Fibroblast of lung (primary cell): ENCODE measurements around the gene EBF3. TPM values are rescaled to one million over a fixed set of nuclear protein-coding genes. Genes with fewer than 3 reads are reported as not detected.

Source experiments
- DNase-seq, 2 donors: peaks; one replicate each; pipeline versions ENCODE4 v3.0.0 to v3.0.0-alpha.2; 2010; ENCODE audit warnings: low read depth in 2 of 2
- H2AFZ ChIP-seq: 2 replicates; pipeline ENCODE4 v1.5.1; 2012; ENCODE audit warnings: low read length, control low read depth, inconsistent platforms
- H3K27ac ChIP-seq: 2 replicates; pipeline ENCODE4 v1.5.1; 2011; ENCODE audit warnings: low read length, control low read depth; ENCODE audit not compliant: insufficient read depth
- H3K27me3 ChIP-seq: 2 replicates; pipeline ENCODE4 v1.5.1; 2011; ENCODE audit warnings: mild to moderate bottlenecking, low read length; ENCODE audit not compliant: control insufficient read depth, insufficient read depth
- H3K36me3 ChIP-seq: 2 replicates; pipeline ENCODE4 v1.5.1; 2011; ENCODE audit warnings: low read length; ENCODE audit not compliant: control insufficient read depth, insufficient read depth
- H3K4me1 ChIP-seq: 2 replicates; pipeline ENCODE4 v1.5.1; 2011; ENCODE audit warnings: low read length; ENCODE audit not compliant: control insufficient read depth, insufficient read depth; ENCODE audit errors: extremely low read depth
- H3K4me2 ChIP-seq: 2 replicates; pipeline ENCODE4 v1.5.1; 2011; ENCODE audit warnings: low read length, control low read depth; ENCODE audit not compliant: insufficient read depth; ENCODE audit errors: extremely low read depth
- H3K4me3 ChIP-seq, 4 experiments: fragments of 200-600 bp in 1 of 4; sonication (generic) in 1 of 4; replicated peaks in 1 of 4; 2 replicates each; pipeline ENCODE4 v1.5.1; 2011 to 2016; ENCODE audit warnings: low read length in 4 of 4, low read depth in 3 of 4, mild to moderate bottlenecking in 3 of 4, control low read depth in 2 of 4, inconsistent platforms in 1 of 4, mixed read lengths in 1 of 4; ENCODE audit not compliant: insufficient read depth in 1 of 4; ENCODE audit errors: control extremely low read depth in 1 of 4
- H3K79me2 ChIP-seq: 2 replicates; pipeline ENCODE4 v1.5.1; 2012; ENCODE audit warnings: mild to moderate bottlenecking, low read length, inconsistent platforms; ENCODE audit not compliant: control insufficient read depth, insufficient read depth
- H3K9ac ChIP-seq: 2 replicates; pipeline ENCODE4 v1.5.1; 2011; ENCODE audit warnings: mild to moderate bottlenecking, low read length, control low read depth; ENCODE audit not compliant: insufficient read depth
- H3K9me3 ChIP-seq: 2 replicates; pipeline ENCODE4 v1.5.1; 2012; ENCODE audit warnings: low read depth, low read length; ENCODE audit not compliant: control insufficient read depth, insufficient read depth
- H4K20me1 ChIP-seq: 2 replicates; pipeline ENCODE4 v1.5.1; 2011; ENCODE audit warnings: low read length; ENCODE audit not compliant: control insufficient read depth, insufficient read depth; ENCODE audit errors: extremely low read depth
- CTCF ChIP-seq, 2 donors: IDR thresholded peaks in 1 of 2; conservative IDR thresholded peaks in 1 of 2; 1 replicate in 1 of 2; 2 replicates in 1 of 2; pipeline ENCODE4 v1.5.1; 2011 to 2012; ENCODE audit warnings: low read length in 2 of 2, control low read depth in 1 of 2, inconsistent platforms in 1 of 2, low read depth in 1 of 2, mild to moderate bottlenecking in 1 of 2
- EZH2 ChIP-seq: IDR thresholded peaks from 2 replicates; pipeline ENCODE4 v1.5.1; 2012; ENCODE audit warnings: low read length, control low read depth, mild to moderate bottlenecking; ENCODE audit errors: missing control alignments
- polyA plus RNA-seq, 2 donors: library from polyadenylated mRNA; depleted of rRNA in 1 of 2; stranded (reverse) in 1 of 2; unstranded in 1 of 2; fragments of >200 nt; gene quantifications; 2 replicates each; pipeline ENCODE4 v1.2.1, GENCODE V29; 2011 to 2012; ENCODE audit warnings: missing spikeins in 1 of 2
- total RNA-seq: library from RNA; depleted of rRNA; stranded (reverse); fragments of >200 nt; gene quantifications from 2 replicates; pipeline ENCODE4 v1.2.1, GENCODE V29; 2014

The EBF3 gene
- total and polyA plus RNA-seq, 2 donors (not counting 1 experiment from before 2014, with no cell fraction given): 0.12 to 0.17 TPM

- no peaks in the 10 kb centered on the region for H3K4me1 ChIP-seq
- no peak overlapping the region for H3K9ac ChIP-seq
- H3K27ac ChIP-seq: no peak overlapping the region
- H3K9me3 ChIP-seq: no peaks in the 10 kb centered on the region
- H3K79me2 ChIP-seq: no peaks in the 10 kb centered on the region
- no peak for DNase-seq
- no peak overlapping the region for H3K4me2 ChIP-seq
- no peaks in the 10 kb centered on the region for H3K27me3 ChIP-seq
- H3K36me3 ChIP-seq: no peaks in the 10 kb centered on the region
- TF ChIP-seq CTCF (conservative IDR thresholded peaks at IDR 0.05 in 1 of 2, IDR thresholded peaks at IDR 0.05 in 1 of 2; ENCODE audit: low read depth in 1 of 2, low read length in 2 of 2) (no peak), EZH2 (no peak)
- no peak overlapping the region for H2AFZ ChIP-seq
- no peaks in the 10 kb centered on the region for H4K20me1 ChIP-seq
- no peak overlapping the region for H3K4me3 ChIP-seq
Measured at GRCh38 chr10:129946859-129947258, 17.2 kb downstream of the EBF3 start.

- Histone ChIP-seq H3K4me3 (no peak overlapping the region), H3K36me3 (no peaks in the 10 kb centered on the region), H2AFZ (no peak overlapping the region), H3K27ac (no peak overlapping the region), H3K9ac (no peak overlapping the region), H3K4me2 (no peak overlapping the region), H3K27me3 (no peaks in the 10 kb centered on the region), H3K4me1 (no peaks in the 10 kb centered on the region), H3K79me2 (no peaks in the 10 kb centered on the region), H3K9me3 (no peaks in the 10 kb centered on the region), H4K20me1 (no peaks in the 10 kb centered on the region)
- TF ChIP-seq CTCF (conservative IDR thresholded peaks at IDR 0.05 in 1 of 2, IDR thresholded peaks at IDR 0.05 in 1 of 2; ENCODE audit: low read depth in 1 of 2, low read length in 2 of 2) (no peak), EZH2 (no peak)
- no peak for DNase-seq
Measured at GRCh38 chr10:129945941-129946760, 17.9 kb downstream of the EBF3 start.

- Histone ChIP-seq H3K79me2 (no peaks in the 10 kb centered on the region), H3K4me1 (no peaks in the 10 kb centered on the region), H3K27ac (no peak overlapping the region), H4K20me1 (no peaks in the 10 kb centered on the region), H3K9me3 (no peaks in the 10 kb centered on the region), H3K9ac (no peak overlapping the region), H2AFZ (no peak overlapping the region), H3K27me3 (no peaks in the 10 kb centered on the region), H3K4me3 (no peak overlapping the region), H3K4me2 (no peak overlapping the region), H3K36me3 (no peaks in the 10 kb centered on the region)
- DNase-seq: no peak
- TF ChIP-seq CTCF (conservative IDR thresholded peaks at IDR 0.05 in 1 of 2, IDR thresholded peaks at IDR 0.05 in 1 of 2; ENCODE audit: low read depth in 1 of 2, low read length in 2 of 2) (no peak), EZH2 (no peak)
Measured at GRCh38 chr10:129945526-129945925, 18.5 kb downstream of the EBF3 start.
